ENCODE measurements around the gene ANKRD33. TPM values are rescaled to one million over a fixed set of nuclear protein-coding genes. Genes with fewer than 3 reads are reported as not detected.
A peak's percentile ranks its signal among the peaks of the same experiment; 100 is the strongest.

The ANKRD33 gene
- total RNA-seq, 3 donors from 2014 or later (not counting 1 experiment from before 2014, with no cell fraction given) = not detected

DNA sequence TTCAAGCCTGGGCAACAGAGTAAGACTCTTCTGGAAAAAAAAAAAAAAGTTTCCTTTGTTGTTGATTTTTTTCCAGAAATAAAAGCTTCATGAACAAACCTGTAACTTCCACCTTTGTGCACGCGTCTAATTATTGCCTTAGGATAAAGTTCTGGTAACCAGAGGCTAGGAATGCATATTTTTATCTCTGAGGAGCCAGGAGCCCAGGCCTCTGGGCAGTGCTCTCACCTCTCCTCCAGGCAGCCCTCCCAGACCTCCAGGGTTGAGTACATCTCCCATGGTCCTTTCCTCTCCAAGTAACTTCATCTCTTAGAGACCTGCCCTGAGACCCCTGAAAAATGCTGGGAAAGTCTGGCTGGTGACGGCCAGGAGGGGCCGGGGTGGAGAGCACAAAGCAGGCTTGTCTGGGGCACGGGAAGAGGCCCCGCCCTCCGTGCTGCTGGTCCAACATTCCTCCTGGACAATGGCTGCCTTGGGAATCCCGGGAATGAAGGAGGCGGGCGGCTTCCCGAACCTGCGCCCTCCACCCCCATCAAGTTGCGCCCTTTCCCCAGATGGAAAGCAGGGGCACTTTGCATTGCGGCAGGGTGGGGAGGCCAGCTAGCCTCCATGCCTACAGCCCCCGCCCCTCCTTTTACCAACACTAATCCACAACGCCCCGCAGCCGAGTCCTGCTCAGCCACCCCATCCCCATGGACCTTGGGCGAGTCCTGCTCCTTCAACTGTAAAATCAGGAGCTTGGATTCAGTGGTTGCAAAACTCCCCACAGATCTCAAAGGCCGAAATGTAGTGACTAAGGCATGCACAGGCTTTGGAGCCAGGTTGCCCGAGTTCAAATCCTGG is 32.1 kb upstream of the ANKRD33 start:
- peaks cover 0 to 13% of the 10 kb centered on the region in 2 donors for H3K4me1 Mint-ChIP-seq
- DNase-seq (no peak), ATAC-seq (no peak)
- Histone ChIP-seq H3K36me3 (ENCODE audit: control insufficient read depth, insufficient read depth, low read length) (no peaks in the 10 kb centered on the region), H3K4me3 (ENCODE audit: low read length) (no peak overlapping the region), H3K27ac (ENCODE audit: low read length) (no peak overlapping the region), H3K9me3 (ENCODE audit: control insufficient read depth, insufficient read depth, low read length) (no peaks in the 10 kb centered on the region), H3K27me3 (ENCODE audit: control insufficient read depth, insufficient read depth, low read length) (no peaks in the 10 kb centered on the region), H3K4me1 (ENCODE audit: control insufficient read depth, insufficient read depth, low read length) (peaks cover 16% of the 10 kb centered on the region)
- H3K9me3 Mint-ChIP-seq = no peaks in the 10 kb centered on the region
- H3K36me3 Mint-ChIP-seq = no peaks in the 10 kb centered on the region
- H3K27me3 Mint-ChIP-seq (ENCODE audit: low read depth in 2 of 2) = peaks cover 21 to 25% of the 10 kb centered on the region in 2 donors
- intact Hi-C loops (cut with micrococcal nuclease) = no loop called here
- H3K27ac Mint-ChIP-seq = no peak overlapping the region
- 85% methylated on average over 21 of the region's 21 CpGs for WGBS (ENCODE audit: insufficient coverage)
- no peak overlapping the region for H3K4me3 Mint-ChIP-seq
- TF ChIP-seq, protein P1, sequence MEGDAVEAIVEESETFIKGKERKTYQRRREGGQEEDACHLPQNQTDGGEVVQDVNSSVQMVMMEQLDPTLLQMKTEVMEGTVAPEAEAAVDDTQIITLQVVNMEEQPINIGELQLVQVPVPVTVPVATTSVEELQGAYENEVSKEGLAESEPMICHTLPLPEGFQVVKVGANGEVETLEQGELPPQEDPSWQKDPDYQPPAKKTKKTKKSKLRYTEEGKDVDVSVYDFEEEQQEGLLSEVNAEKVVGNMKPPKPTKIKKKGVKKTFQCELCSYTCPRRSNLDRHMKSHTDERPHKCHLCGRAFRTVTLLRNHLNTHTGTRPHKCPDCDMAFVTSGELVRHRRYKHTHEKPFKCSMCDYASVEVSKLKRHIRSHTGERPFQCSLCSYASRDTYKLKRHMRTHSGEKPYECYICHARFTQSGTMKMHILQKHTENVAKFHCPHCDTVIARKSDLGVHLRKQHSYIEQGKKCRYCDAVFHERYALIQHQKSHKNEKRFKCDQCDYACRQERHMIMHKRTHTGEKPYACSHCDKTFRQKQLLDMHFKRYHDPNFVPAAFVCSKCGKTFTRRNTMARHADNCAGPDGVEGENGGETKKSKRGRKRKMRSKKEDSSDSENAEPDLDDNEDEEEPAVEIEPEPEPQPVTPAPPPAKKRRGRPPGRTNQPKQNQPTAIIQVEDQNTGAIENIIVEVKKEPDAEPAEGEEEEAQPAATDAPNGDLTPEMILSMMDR (IDR thresholded peaks at IDR 0.05) = no peak

DNA sequence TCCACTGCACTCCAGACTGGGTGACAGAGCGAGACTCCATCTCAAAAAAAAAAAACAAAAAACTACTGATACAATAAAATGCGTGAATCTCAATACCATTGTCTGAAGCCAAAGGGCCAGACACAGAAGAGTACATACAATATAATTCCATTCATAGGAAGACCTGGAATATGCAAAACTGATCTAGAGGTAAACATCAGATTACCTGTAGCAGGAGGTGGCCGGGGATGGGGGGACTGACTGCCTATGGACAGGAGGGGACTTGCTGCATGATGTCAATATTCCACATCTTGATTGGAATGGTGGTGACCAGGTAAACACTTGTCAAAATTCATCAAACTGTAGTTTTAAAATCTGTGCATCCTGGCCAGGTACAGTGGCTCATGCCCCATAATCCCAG is 26.9 kb upstream of the ANKRD33 start:
- Histone ChIP-seq H3K27ac (ENCODE audit: low read length) (no peak overlapping the region), H3K36me3 (ENCODE audit: control insufficient read depth, insufficient read depth, low read length) (no peaks in the 10 kb centered on the region), H3K4me1 (ENCODE audit: control insufficient read depth, insufficient read depth, low read length) (peaks cover 15% of the 10 kb centered on the region), H3K27me3 (ENCODE audit: control insufficient read depth, insufficient read depth, low read length) (peaks cover 25% of the 10 kb centered on the region), H3K4me3 (ENCODE audit: low read length) (no peak overlapping the region), H3K9me3 (ENCODE audit: control insufficient read depth, insufficient read depth, low read length) (no peaks in the 10 kb centered on the region)
- Mint-ChIP-seq H3K27ac (no peak overlapping the region), H3K36me3 (no peaks in the 10 kb centered on the region), H3K4me1 (peaks cover 0 to 5% of the 10 kb centered on the region in 2 donors), H3K27me3 (ENCODE audit: low read depth in 2 of 2) (peaks cover 32 to 34% of the 10 kb centered on the region in 2 donors), H3K4me3 (no peak overlapping the region), H3K9me3 (no peaks in the 10 kb centered on the region)
- 93% methylated on average over 3 of the region's 3 CpGs for WGBS (ENCODE audit: insufficient coverage)
- TF ChIP-seq, protein P1 (IDR thresholded peaks at IDR 0.05) = no peak
- no peak for DNase-seq
- intact Hi-C loops (cut with micrococcal nuclease) = no loop called here
- no peak for ATAC-seq

DNA sequence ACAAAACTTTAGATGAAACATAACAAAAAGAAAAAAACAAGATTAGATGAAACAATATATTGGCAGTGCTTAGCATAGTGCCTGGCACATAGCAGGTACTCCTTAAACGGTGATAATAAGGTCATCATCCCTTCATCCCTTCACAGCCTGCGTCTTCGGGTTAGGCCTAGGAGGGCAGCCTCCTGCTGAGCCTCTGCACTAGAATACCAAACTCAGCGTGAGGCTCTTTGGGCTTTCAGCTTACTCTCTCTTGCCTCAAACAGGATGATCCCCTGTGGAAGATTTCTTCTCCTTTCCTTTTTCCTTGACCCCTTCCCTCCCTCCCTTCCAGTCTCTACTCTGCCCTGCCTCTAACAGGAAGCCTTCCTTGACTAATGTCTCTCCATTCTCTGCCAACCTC is 25.0 kb upstream of the ANKRD33 start:
- Histone ChIP-seq H3K36me3 (ENCODE audit: control insufficient read depth, insufficient read depth, low read length) (no peaks in the 10 kb centered on the region), H3K27ac (ENCODE audit: low read length) (no peak overlapping the region), H3K9me3 (ENCODE audit: control insufficient read depth, insufficient read depth, low read length) (no peaks in the 10 kb centered on the region), H3K4me1 (ENCODE audit: control insufficient read depth, insufficient read depth, low read length) (peaks cover 15% of the 10 kb centered on the region), H3K4me3 (ENCODE audit: low read length) (no peak overlapping the region), H3K27me3 (ENCODE audit: control insufficient read depth, insufficient read depth, low read length) (peaks cover 25% of the 10 kb centered on the region)
- Mint-ChIP-seq H3K9me3 (no peaks in the 10 kb centered on the region), H3K27ac (no peak overlapping the region), H3K4me3 (peak overlapping the region; percentile 40), H3K4me1 (peaks cover 0 to 5% of the 10 kb centered on the region in 2 donors), H3K27me3 (ENCODE audit: low read depth in 2 of 2) (peaks cover 35 to 46% of the 10 kb centered on the region in 2 donors), H3K36me3 (no peaks in the 10 kb centered on the region)
- 88% methylated on average over 4 of the region's 4 CpGs for WGBS (ENCODE audit: insufficient coverage)
- TF ChIP-seq, protein P1 (IDR thresholded peaks at IDR 0.05) = no peak
- ATAC-seq (no peak), DNase-seq (no peak)
- intact Hi-C loops (cut with micrococcal nuclease) = no loop called here

Data from natural killer cell (primary cell).